Thyroid gland (tissue), 4 donors: ENCODE measurements around the gene STOX1. TPM values are rescaled to one million over a fixed set of nuclear protein-coding genes. Genes with fewer than 3 reads are reported as not detected.
"Not testable (repeated sequence)": the region's sequence is repeated elsewhere in the genome, so short reads cannot be mapped to it uniquely, and the experiment has no call there.

ENCODE experiments used
- DNase-seq, 2 donors: peaks; one replicate each; pipeline ENCODE4 v3.0.0-alpha.2; 2019
- H3K27ac ChIP-seq, 3 donors: fragments of 200-600 bp; sonication (generic); 1 replicate in 2 of 3; 2 replicates in 1 of 3; pipeline ENCODE4 v1.5.1; 2016 to 2019; ENCODE audit warnings: mild to moderate bottlenecking in 1 of 3, moderate library complexity in 1 of 3
- H3K27me3 ChIP-seq: fragments of 200-600 bp; sonication (generic); one replicate; pipeline ENCODE4 v1.5.1; 2019
- H3K36me3 ChIP-seq, 2 donors: fragments of 200-600 bp; sonication (generic); one replicate each; pipeline ENCODE4 v1.5.1; 2016 to 2019
- H3K4me1 ChIP-seq, 2 donors: fragments of 200-600 bp; sonication (generic); one replicate each; pipeline ENCODE4 v1.5.1; 2017 to 2019
- H3K4me3 ChIP-seq, 3 donors: fragments of 200-600 bp; sonication (generic); replicated peaks in 1 of 3; 1 replicate in 2 of 3; 2 replicates in 1 of 3; pipeline ENCODE4 v1.5.1; 2016; ENCODE audit warnings: mild to moderate bottlenecking in 1 of 3
- H3K9me3 ChIP-seq: fragments of 200-600 bp; sonication (generic); one replicate; pipeline ENCODE4 v1.5.1; 2017
- POLR2A ChIP-seq, 2 donors: fragments of 450-650 bp; IDR thresholded peaks; one replicate each; pipeline ENCODE4 v1.6.1; 2017; ENCODE audit warnings: antibody characterized with exemption in 2 of 2, mild to moderate bottlenecking in 2 of 2, moderate library complexity in 1 of 2
- WGBS, 2 donors: methylation state at CpG; one replicate each; pipeline ENCODE4 v1.1.5; 2017; 5-methylcytosine and 5-hydroxymethylcytosine counted together
- intact Hi-C: fragments of 100-400 bp; cut with DNase I; formaldehyde crosslinking; loops from one replicate; pipeline ENCODE4 v1.15.1; 2023
- total RNA-seq, 4 donors: library from RNA; depleted of rRNA; stranded (reverse); fragments of >200 nt; gene quantifications; one replicate each; pipeline ENCODE4 v1.2.3, GENCODE V29; 2016
- TF ChIP-seq, protein P1 (sequence below), 6 experiments: fragments of 200-600 bp in 3 of 6; fragments of 450-650 bp in 3 of 6; sonication (generic) in 3 of 6; IDR thresholded peaks; one replicate each; pipeline ENCODE4 v1.5.1; 2016 to 2019; ENCODE audit warnings: antibody characterized with exemption in 6 of 6, mild to moderate bottlenecking in 2 of 6, inconsistent platforms in 1 of 6, moderate library complexity in 1 of 6

The STOX1 gene
- total RNA-seq, 4 donors from 2014 or later: 8.5 to 14.9 (median 10.0) TPM

DNA sequence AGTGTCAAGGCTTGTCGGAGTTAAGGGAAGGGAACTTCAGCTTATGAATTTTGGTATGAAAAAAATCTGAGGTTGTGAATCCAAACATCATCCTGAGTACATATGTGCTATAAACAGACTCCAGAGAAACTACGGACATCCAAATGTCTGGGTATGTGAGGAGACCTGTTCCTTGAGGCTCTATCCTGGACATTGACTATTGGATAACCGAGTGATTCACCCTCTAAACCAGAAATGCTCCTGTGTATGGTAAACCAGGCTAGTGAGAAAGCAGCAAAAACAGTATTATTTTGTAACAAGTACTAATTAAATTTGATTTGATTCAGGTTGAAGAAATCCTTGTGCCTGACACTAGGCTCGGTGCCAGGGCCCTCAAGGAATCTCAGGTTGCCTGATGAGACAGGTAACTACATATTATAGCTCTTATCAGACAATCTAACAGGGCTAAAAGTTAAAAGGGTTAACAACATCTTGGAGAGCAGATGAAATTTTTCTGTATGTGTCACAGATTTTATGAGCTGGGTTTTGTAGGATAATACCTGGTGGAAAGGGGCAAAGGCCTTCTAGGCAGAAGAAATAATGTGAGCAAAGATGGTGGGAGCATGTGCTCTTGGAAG, 10.4 kb upstream of the STOX1 start:
- H3K27me3 ChIP-seq: no peaks in the 10 kb centered on the region
- no peaks in the 10 kb centered on the region for H3K36me3 ChIP-seq
- intact Hi-C loops: no loop called here
- DNase-seq: no peak
- 77 to 79% methylated on average over 4 of the region's 4 CpGs for WGBS, 2 donors
- H3K27ac ChIP-seq: no peak overlapping the region
- H3K4me1 ChIP-seq: no peaks in the 10 kb centered on the region
- no peaks in the 10 kb centered on the region for H3K9me3 ChIP-seq
- no peak overlapping the region for H3K4me3 ChIP-seq
- TF ChIP-seq, protein P1, sequence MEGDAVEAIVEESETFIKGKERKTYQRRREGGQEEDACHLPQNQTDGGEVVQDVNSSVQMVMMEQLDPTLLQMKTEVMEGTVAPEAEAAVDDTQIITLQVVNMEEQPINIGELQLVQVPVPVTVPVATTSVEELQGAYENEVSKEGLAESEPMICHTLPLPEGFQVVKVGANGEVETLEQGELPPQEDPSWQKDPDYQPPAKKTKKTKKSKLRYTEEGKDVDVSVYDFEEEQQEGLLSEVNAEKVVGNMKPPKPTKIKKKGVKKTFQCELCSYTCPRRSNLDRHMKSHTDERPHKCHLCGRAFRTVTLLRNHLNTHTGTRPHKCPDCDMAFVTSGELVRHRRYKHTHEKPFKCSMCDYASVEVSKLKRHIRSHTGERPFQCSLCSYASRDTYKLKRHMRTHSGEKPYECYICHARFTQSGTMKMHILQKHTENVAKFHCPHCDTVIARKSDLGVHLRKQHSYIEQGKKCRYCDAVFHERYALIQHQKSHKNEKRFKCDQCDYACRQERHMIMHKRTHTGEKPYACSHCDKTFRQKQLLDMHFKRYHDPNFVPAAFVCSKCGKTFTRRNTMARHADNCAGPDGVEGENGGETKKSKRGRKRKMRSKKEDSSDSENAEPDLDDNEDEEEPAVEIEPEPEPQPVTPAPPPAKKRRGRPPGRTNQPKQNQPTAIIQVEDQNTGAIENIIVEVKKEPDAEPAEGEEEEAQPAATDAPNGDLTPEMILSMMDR (IDR thresholded peaks at IDR 0.05): no peak
- TF ChIP-seq POLR2A (IDR thresholded peaks at IDR 0.05): no peak

DNA sequence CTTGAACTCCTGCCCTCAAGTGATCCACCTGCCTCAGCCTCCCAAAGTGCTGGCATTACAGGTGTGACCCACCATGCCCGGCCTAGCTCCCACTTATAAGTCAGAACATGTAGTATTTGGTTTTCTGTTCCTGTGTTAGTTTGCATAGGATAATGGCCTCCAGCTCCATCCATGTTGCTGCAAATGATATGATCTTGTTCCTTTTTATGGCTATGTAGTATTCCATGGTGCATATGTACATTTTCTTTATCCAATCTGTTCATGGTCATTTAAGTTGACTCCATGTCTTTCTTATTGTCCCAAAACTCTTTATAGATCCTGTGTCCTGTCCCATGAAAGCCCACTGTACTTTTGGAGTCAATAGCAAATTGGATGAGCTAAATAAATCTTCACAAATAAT, 7.0 kb upstream of the STOX1 start:
- H3K9me3 ChIP-seq, H3K36me3 ChIP-seq, H3K27me3 ChIP-seq, H3K4me1 ChIP-seq, H3K4me3 ChIP-seq, H3K27ac ChIP-seq, intact Hi-C loops, DNase-seq: not testable (repeated sequence)
- WGBS, 2 donors: 91 to 100% methylated on average over 1 of the region's 1 CpG

DNA sequence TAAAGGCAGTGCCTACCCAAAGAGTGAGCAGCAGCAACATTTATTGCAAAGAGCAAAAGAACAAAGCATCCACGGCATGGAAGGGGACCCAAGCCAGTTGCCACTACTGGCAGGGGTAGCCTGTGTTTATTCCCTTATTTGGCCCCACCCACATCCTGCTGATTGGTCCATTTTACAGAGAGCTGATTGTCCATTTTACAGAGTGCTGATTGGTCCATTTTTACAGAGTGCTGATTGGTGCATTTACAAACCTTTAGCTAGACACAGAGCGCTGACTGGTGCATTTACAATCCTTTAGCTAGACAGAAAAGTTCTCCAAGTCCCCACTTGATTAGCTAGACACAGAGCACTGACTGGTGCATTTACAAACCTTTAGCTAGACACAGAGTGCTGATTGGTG, 4.7 kb upstream of the STOX1 start:
- H3K4me1 ChIP-seq, DNase-seq, H3K36me3 ChIP-seq, intact Hi-C loops, H3K27ac ChIP-seq, H3K27me3 ChIP-seq, H3K9me3 ChIP-seq, H3K4me3 ChIP-seq: not testable (repeated sequence)
- WGBS, 2 donors: 94 to 95% methylated on average over 2 of the region's 2 CpGs

DNA sequence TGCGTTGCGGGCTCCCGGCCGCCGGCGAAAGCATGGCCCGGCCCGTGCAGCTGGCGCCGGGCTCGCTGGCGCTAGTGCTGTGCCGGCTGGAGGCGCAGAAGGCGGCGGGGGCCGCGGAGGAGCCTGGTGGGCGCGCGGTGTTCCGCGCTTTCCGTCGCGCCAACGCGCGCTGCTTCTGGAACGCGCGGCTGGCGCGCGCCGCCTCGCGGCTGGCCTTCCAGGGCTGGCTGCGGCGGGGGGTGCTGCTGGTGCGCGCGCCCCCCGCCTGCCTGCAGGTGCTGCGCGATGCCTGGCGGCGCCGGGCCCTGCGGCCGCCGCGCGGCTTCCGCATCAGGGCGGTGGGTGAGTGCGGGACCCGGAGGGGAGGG, 245 bp downstream of the STOX1 start:
- DNase-seq, H3K36me3 ChIP-seq, H3K9me3 ChIP-seq, H3K4me1 ChIP-seq, H3K27me3 ChIP-seq: not testable (repeated sequence)
- intact Hi-C loops: loop anchor here (5.0 kb wide), 1 partner anchor 70 kb away; no protein-coding TSS in a partner anchor
- H3K4me3 ChIP-seq: peak overlapping the region in 1 of 3 donors; percentile 42
- no CpG with 5 or more reads among the region's 58 CpGs for WGBS, 2 donors
- peak overlapping the region in 1 of 3 donors; percentile 37 for H3K27ac ChIP-seq

DNA sequence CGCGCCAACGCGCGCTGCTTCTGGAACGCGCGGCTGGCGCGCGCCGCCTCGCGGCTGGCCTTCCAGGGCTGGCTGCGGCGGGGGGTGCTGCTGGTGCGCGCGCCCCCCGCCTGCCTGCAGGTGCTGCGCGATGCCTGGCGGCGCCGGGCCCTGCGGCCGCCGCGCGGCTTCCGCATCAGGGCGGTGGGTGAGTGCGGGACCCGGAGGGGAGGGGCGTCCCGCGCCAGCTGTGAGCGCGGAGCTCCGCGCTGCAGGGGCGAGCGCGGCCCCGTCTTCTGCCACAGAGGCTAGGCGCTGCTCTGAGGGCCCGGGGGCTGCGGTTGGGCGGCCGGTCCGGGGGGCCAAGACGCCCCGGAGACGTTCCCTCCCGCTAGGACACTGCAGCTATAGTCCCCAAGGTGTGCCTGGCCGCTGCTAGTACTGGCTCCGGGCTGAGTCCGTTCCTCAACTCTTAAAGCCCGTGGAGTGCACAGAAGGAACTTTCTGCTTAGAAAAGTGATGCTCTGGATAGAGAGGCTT, 811 bp downstream of the STOX1 start:
- H3K36me3 ChIP-seq, H3K27me3 ChIP-seq, H3K9me3 ChIP-seq, H3K4me1 ChIP-seq, H3K27ac ChIP-seq: not testable (repeated sequence)
- peak; percentile 30 to 35 for DNase-seq
- H3K4me3 ChIP-seq: peak overlapping the region in 1 of 3 donors; percentile 30
- 1 to 5% methylated on average over 12 to 14 of the region's 59 CpGs for WGBS, 2 donors
- intact Hi-C loops: loop anchor here (5.0 kb wide), 1 partner anchor 69 kb away; no protein-coding TSS in a partner anchor

DNA sequence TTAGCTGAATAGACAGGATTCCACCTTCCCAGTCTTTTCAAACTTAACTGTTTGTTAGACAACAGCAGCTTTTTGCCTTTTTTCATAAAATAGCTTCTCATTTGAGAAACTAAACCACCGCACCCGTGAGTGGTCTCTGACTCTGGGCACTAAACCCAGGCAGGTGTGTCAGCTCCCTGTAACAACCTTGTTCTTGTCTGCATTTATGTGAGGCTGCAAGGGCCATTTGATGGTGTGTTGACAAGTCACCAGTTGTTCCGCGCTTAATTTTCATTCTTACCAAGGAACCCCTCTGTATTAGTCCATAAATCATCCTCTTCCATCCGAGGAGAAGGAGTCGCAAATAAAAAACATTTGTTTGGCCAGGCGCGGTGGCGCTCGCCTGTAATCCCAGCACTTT, 1.5 kb downstream of the STOX1 start:
- H3K9me3 ChIP-seq: no peaks in the 10 kb centered on the region
- H3K27ac ChIP-seq: no peak overlapping the region
- H3K4me1 ChIP-seq: peaks cover 4 to 5% of the 10 kb centered on the region in 2 donors
- intact Hi-C loops: loop anchor here (5.0 kb wide), 1 partner anchor 68 kb away; no protein-coding TSS in a partner anchor
- H3K4me3 ChIP-seq: no peak overlapping the region
- H3K36me3 ChIP-seq: no peaks in the 10 kb centered on the region
- no peak for DNase-seq
- no peaks in the 10 kb centered on the region for H3K27me3 ChIP-seq
- TF ChIP-seq, protein P1 (IDR thresholded peaks at IDR 0.05): no peak
- no peak for TF ChIP-seq POLR2A (IDR thresholded peaks at IDR 0.05)
- 91 to 94% methylated on average over 10 of the region's 10 CpGs for WGBS, 2 donors

DNA sequence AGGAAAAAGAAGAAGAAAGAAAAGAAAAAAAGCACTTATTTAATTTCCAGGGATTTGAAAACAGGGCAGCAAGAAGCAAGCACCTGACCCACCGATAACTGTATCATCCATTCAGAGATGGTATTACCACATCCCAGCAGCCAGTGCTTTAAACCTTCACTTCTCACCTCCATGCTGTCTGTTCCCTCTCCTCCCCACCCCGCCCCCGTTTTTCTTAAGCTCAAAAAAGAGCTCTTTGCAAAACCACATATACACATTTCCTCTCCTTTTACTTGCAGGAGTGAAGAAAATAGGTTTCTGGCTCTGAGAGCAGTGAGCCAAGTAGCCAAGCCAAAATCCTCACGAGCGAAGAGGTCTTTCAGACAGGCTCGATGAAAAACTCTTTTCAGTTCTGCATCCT, 2.2 kb downstream of the STOX1 start:
- no peaks in the 10 kb centered on the region for H3K27me3 ChIP-seq
- H3K27ac ChIP-seq: no peak overlapping the region
- intact Hi-C loops: loop anchor here (5.0 kb wide), 1 partner anchor 68 kb away; no protein-coding TSS in a partner anchor
- TF ChIP-seq, protein P1 (IDR thresholded peaks at IDR 0.05): no peak
- no peak for TF ChIP-seq POLR2A (IDR thresholded peaks at IDR 0.05)
- no peak for DNase-seq
- peaks cover 4 to 5% of the 10 kb centered on the region in 2 donors for H3K4me1 ChIP-seq
- H3K9me3 ChIP-seq: no peaks in the 10 kb centered on the region
- H3K36me3 ChIP-seq: no peaks in the 10 kb centered on the region
- WGBS, 2 donors: 66 to 73% methylated on average over 6 of the region's 6 CpGs
- H3K4me3 ChIP-seq: no peak overlapping the region
